Upper lobe of left lung (tissue), 4 donors: ENCODE data around the gene ARHGAP15.

Experiments
- EP300 ChIP-seq, 4 donors: sonication (generic); formaldehyde crosslinking; IDR thresholded peaks; one replicate each; pipeline ENCODE4 v1.5.1; 2017; ENCODE audit warnings: antibody characterized with exemption in 4 of 4, control low read depth in 2 of 4
- POLR2A ChIP-seq, 4 donors: fragments of 450-650 bp; IDR thresholded peaks; one replicate each; pipeline ENCODE4 v1.5.1; 2016 to 2017; ENCODE audit warnings: antibody characterized with exemption in 4 of 4, mild to moderate bottlenecking in 2 of 4
- TF ChIP-seq, protein P1 (sequence below), 6 experiments: fragments of 450-650 bp in 4 of 6; fragments of 200-600 bp in 2 of 6; sonication (generic) in 2 of 6; IDR thresholded peaks; one replicate each; pipeline ENCODE4 v1.5.1; 2016 to 2019; ENCODE audit warnings: antibody characterized with exemption in 6 of 6

GRCh38 chr2:143688815-143689214 is 559.6 kb downstream of the ARHGAP15 start:
- TF ChIP-seq, protein P1, sequence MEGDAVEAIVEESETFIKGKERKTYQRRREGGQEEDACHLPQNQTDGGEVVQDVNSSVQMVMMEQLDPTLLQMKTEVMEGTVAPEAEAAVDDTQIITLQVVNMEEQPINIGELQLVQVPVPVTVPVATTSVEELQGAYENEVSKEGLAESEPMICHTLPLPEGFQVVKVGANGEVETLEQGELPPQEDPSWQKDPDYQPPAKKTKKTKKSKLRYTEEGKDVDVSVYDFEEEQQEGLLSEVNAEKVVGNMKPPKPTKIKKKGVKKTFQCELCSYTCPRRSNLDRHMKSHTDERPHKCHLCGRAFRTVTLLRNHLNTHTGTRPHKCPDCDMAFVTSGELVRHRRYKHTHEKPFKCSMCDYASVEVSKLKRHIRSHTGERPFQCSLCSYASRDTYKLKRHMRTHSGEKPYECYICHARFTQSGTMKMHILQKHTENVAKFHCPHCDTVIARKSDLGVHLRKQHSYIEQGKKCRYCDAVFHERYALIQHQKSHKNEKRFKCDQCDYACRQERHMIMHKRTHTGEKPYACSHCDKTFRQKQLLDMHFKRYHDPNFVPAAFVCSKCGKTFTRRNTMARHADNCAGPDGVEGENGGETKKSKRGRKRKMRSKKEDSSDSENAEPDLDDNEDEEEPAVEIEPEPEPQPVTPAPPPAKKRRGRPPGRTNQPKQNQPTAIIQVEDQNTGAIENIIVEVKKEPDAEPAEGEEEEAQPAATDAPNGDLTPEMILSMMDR (IDR thresholded peaks at IDR 0.05), result no peak
- TF ChIP-seq EP300 (IDR thresholded peaks at IDR 0.05) (no peak), POLR2A (IDR thresholded peaks at IDR 0.05) (no peak)
